OCI-LY7 (cell line): Measurements from ENCODE around the gene BIVM. TPM values are rescaled to one million over a fixed set of nuclear protein-coding genes. Genes with fewer than 3 reads are reported as not detected.
A peak's percentile ranks its signal among the peaks of the same experiment; 100 is the strongest.

Experiments
- Bru-seq: library from RNA; stranded (reverse); fragments of 400-500 nt; gene quantifications from one replicate; lab custom pipeline; 2021; lab: Mats Ljungman, UMichigan
- BruChase-seq, 2 experiments: library from RNA; stranded (reverse); fragments of 400-500 nt; gene quantifications; one replicate each; lab custom pipeline; 2021; lab: Mats Ljungman, UMichigan
- BruUV-seq: library from RNA; stranded (reverse); fragments of 400-500 nt; replicated peaks from 2 replicates; lab custom pipeline; 2021; lab: Mats Ljungman, UMichigan
- CTCF ChIA-PET: fragments of 300-600 bp; sonication (Branson Sonifier 250); formaldehyde crosslinking; loops from one replicate; lab custom pipeline; 2022; ENCODE audit warnings: antibody characterized with exemption; ENCODE audit not compliant: unreplicated experiment; lab: Charles Lee
- POLR2A ChIA-PET: fragments of 300-600 bp; sonication (Branson Sonifier 250); formaldehyde crosslinking; loops from one replicate; lab custom pipeline; 2022; ENCODE audit warnings: antibody characterized with exemption; lab: Charles Lee
- DNase-seq: peaks from one replicate; pipeline ENCODE4 v3.0.0-alpha.2; 2015; ENCODE audit warnings: low spot score
- H2AFZ ChIP-seq: fragments of 200-600 bp; sonication (generic), shearing (Covaris generic); 2 replicates; pipeline ENCODE4 v1.6.1; 2014; ENCODE audit warnings: mild to moderate bottlenecking, antibody characterized with exemption, low read length, moderate library complexity
- H3K27ac ChIP-seq: fragments of 200-600 bp; sonication (generic); 2 replicates; pipeline ENCODE4 v1.5.1; 2014; ENCODE audit warnings: mixed run types, low read depth, mild to moderate bottlenecking, moderate library complexity, low read length, inconsistent platforms; ENCODE audit not compliant: poor library complexity, severe bottlenecking
- H3K36me3 ChIP-seq: fragments of 200-600 bp; sonication (generic); 2 replicates; pipeline ENCODE4 v1.6.1; 2014; ENCODE audit warnings: mild to moderate bottlenecking, antibody characterized with exemption, low read length, moderate library complexity, mixed read lengths; ENCODE audit not compliant: insufficient read depth
- H3K4me1 ChIP-seq: fragments of 200-600 bp; sonication (generic); 2 replicates; pipeline ENCODE4 v1.5.1; 2014; ENCODE audit warnings: mild to moderate bottlenecking, low read length; ENCODE audit not compliant: insufficient read depth, poor library complexity, severe bottlenecking
- H3K4me2 ChIP-seq: fragments of 200-600 bp; sonication (generic); 2 replicates; pipeline ENCODE4 v1.6.1; 2014; ENCODE audit warnings: mild to moderate bottlenecking, low read length
- H3K4me3 ChIP-seq: fragments of 200-600 bp; sonication (generic); 2 replicates; pipeline ENCODE4 v1.5.1; 2014; ENCODE audit warnings: mild to moderate bottlenecking, low read depth, low read length; ENCODE audit not compliant: poor library complexity, severe bottlenecking
- H3K79me2 ChIP-seq: fragments of 200-600 bp; sonication (generic); 2 replicates; pipeline ENCODE4 v1.6.1; 2016; ENCODE audit warnings: low read depth, mild to moderate bottlenecking, low read length, moderate library complexity, mixed read lengths; ENCODE audit not compliant: insufficient read depth
- H3K9me2 ChIP-seq: fragments of 200-600 bp; sonication (generic); 2 replicates; pipeline ENCODE4 v1.6.1; 2016; ENCODE audit warnings: mild to moderate bottlenecking, low read length, mixed read lengths; ENCODE audit not compliant: insufficient read depth
- H3K9me3 ChIP-seq: fragments of 200-600 bp; sonication (generic); 2 replicates; pipeline ENCODE4 v1.6.1; 2014; ENCODE audit warnings: mild to moderate bottlenecking, mixed run types, low read length, mixed read lengths
- H4K20me1 ChIP-seq: fragments of 200-600 bp; sonication (generic); 2 replicates; pipeline ENCODE4 v1.6.1; 2014; ENCODE audit warnings: mild to moderate bottlenecking, antibody characterized with exemption, low read length, moderate library complexity, mixed read lengths; ENCODE audit not compliant: insufficient read depth
- EZH2phosphoT487 ChIP-seq: fragments of 200-600 bp; sonication (generic); IDR thresholded peaks from 2 replicates; pipeline ENCODE4 v1.6.1; 2018; ENCODE audit warnings: low read depth, borderline replicate concordance, mild to moderate bottlenecking, mixed run types, antibody characterized with exemption, low read length, moderate library complexity, mixed read lengths
- intact Hi-C: fragments of 100-400 bp; cut with micrococcal nuclease; formaldehyde crosslinking; loops from one replicate; pipeline ENCODE4 v1.10.0; 2022; ENCODE audit not compliant: unreplicated experiment
- long read RNA-seq: library from polyadenylated mRNA; stranded (forward); transcript quantifications from one replicate; pipeline ENCODE4 v2.0.0, GENCODE V29; 2022
- total RNA-seq, 2 experiments: library from RNA; depleted of rRNA in 1 of 2; stranded (reverse); fragments of >200 nt in 1 of 2; shearing (Covaris generic) in 1 of 2; gene quantifications; 2 replicates each; pipeline ENCODE4 v1.2.3, GENCODE V29; 2014 to 2022
- TF ChIP-seq, protein P1 (sequence below): fragments of 200-600 bp; sonication (generic); conservative IDR thresholded peaks from 2 replicates; pipeline ENCODE4 v1.5.1; 2014; ENCODE audit warnings: mild to moderate bottlenecking, antibody characterized with exemption, low read length, moderate library complexity, mixed read lengths

The BIVM gene, protein sequence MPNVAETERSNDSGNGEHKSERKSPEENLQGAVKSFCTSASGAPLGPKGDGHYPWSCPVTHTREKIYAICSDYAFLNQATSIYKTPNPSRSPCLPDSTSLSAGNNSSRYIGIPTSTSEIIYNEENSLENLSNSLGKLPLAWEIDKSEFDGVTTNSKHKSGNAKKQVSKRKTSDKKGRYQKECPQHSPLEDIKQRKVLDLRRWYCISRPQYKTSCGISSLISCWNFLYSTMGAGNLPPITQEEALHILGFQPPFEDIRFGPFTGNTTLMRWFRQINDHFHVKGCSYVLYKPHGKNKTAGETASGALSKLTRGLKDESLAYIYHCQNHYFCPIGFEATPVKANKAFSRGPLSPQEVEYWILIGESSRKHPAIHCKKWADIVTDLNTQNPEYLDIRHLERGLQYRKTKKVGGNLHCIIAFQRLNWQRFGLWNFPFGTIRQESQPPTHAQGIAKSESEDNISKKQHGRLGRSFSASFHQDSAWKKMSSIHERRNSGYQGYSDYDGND
- not detected in 2 replicates for total RNA-seq (2014; rRNA removed; shearing (Covaris generic))
- total RNA-seq (2022), result not detected in 2 replicates
- Bru-seq, nascent RNA, result percentile 19 among the genes with signal in this experiment
- not detected for BruChase-seq, experiment 1, labeled RNA remaining after a 6-hour chase
- not detected for BruChase-seq, experiment 2, labeled RNA remaining after a 2-hour chase
- long read RNA-seq, result 0 reads

DNA sequence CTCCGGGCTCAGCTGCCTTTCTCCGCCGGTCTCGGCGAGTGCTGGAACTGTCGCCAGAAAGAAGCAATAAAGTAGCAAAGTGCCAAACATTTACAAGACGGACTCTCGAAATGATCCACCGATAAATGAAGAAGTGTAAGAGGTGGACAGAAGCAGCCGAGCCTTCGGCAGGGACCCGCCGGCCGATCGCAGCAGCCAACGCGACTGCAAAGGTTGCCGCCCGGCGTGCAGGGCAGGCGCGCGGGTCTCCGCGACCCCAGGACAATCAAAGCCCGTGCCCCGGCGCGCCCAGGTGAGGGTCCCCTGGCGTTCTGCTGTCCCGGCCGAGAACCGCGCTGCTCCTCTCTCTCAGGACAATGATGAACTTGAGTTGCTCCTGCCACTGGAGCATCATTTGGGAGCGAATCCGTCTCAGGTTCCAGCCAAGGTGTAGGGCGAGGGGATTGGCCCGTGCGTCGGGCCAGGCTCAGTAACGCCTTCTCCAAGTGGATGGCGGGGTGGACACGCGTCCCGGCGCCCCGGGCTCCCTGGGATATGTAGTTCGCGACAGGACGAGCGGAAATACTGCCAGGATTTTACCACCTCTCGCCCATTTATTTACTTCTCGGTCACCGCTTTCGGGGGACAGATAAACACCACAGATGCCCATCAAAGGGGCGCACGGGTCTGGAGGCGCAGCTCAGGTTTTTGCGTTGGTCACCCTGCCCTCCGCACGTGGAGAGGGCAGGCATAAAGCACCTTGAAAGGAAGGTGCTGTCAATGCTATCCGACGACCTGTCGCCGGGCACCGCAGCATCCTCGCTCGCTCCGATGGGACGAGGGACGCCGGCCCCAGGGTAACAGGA, at the start of gene BIVM, which contains the start of gene POGLUT2:
Gene BIVM, plus strand, starts transcription at position 539 of the 845 bp plus-strand sequence. CDS start 8,149 bp downstream, outside the sequence.
Gene POGLUT2, minus strand, starts transcription at position 396 of the 845 bp plus-strand sequence. Its CDS starts 306 bp downstream, at position 90.
- no peak for DNase-seq
- Histone ChIP-seq H3K9me3 (no peaks in the 10 kb centered on the region), H3K9me2 (no peaks in the 10 kb centered on the region), H3K4me1 (no peaks in the 10 kb centered on the region), H3K36me3 (no peaks in the 10 kb centered on the region), H3K4me2 (no peak within 1 kb of the TSS), H3K79me2 (no peaks in the 10 kb centered on the region), H4K20me1 (no peaks in the 10 kb centered on the region), H3K4me3 (no peak within 1 kb of the TSS), H2AFZ (no peak within 1 kb of the TSS), H3K27ac (no peak within 1 kb of the TSS)
- no TSS peak for BruUV-seq
- POLR2A ChIA-PET, result no interaction called here
- intact Hi-C loops, result no loop called here
- CTCF ChIA-PET, result no interaction called here
- TF ChIP-seq, protein P1, sequence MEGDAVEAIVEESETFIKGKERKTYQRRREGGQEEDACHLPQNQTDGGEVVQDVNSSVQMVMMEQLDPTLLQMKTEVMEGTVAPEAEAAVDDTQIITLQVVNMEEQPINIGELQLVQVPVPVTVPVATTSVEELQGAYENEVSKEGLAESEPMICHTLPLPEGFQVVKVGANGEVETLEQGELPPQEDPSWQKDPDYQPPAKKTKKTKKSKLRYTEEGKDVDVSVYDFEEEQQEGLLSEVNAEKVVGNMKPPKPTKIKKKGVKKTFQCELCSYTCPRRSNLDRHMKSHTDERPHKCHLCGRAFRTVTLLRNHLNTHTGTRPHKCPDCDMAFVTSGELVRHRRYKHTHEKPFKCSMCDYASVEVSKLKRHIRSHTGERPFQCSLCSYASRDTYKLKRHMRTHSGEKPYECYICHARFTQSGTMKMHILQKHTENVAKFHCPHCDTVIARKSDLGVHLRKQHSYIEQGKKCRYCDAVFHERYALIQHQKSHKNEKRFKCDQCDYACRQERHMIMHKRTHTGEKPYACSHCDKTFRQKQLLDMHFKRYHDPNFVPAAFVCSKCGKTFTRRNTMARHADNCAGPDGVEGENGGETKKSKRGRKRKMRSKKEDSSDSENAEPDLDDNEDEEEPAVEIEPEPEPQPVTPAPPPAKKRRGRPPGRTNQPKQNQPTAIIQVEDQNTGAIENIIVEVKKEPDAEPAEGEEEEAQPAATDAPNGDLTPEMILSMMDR, result no peak
- TF ChIP-seq EZH2phosphoT487, result no peak

DNA sequence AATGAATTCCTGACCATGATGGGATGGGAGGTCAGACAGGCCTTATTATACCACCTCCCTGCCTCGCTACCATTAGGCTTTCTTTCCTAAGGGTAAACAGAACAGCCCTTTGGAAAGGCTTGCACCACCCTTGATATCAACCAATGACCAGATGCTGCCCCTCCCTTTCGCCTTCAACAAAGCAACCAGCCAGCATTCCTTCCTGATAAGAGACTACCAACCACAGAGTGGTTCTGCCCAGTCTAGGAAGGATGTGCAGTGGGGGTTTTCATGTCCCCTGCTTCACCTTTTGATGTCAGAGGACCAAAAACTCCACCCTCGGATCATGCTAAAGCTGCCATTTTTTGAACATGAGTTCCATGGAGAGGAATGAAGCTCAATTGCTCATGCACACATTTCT, 47.0 kb upstream of the BIVM start:
- Histone ChIP-seq H3K9me3 (no peaks in the 10 kb centered on the region), H2AFZ (no peak overlapping the region), H4K20me1 (no peaks in the 10 kb centered on the region), H3K27ac (no peak overlapping the region), H3K4me1 (no peaks in the 10 kb centered on the region), H3K4me3 (no peak overlapping the region), H3K4me2 (no peak overlapping the region), H3K9me2 (no peaks in the 10 kb centered on the region), H3K79me2 (no peaks in the 10 kb centered on the region), H3K36me3 (no peaks in the 10 kb centered on the region)
- BruUV-seq, result no TSS peak
- ChIA-PET CTCF (no interaction called here), POLR2A (interaction anchor here (0.6 kb wide), 1 partner anchor 1044 kb away, joined by 3 read pairs; no protein-coding TSS in a partner anchor)
- no peak for TF ChIP-seq EZH2phosphoT487
- TF ChIP-seq, protein P1, result no peak
- intact Hi-C loops, result no loop called here
- DNase-seq, result no peak
